HG02852 (cell line): ENCODE data around the gene STK26.
A peak's percentile ranks its signal among the peaks of the same experiment; 100 is the strongest.
"Not testable (repeated sequence)": the region's sequence is repeated elsewhere in the genome, so short reads cannot be mapped to it uniquely, and the experiment has no call there.

Experiments
- ATAC-seq: cut with Tn5 transposase; IDR thresholded peaks from one replicate; pipeline ENCODE4 v1.9.1; 2021; ENCODE audit warnings: mild to moderate bottlenecking, moderate library complexity; ENCODE audit not compliant: unreplicated experiment

STK26 gene

GRCh38 chrX:132034648-132035047 is 11.5 kb downstream of the STK26 start:
- peak; percentile 60 for ATAC-seq

- no peak for ATAC-seq
Measured at GRCh38 chrX:132037479-132037993, 14.4 kb downstream of the STK26 start.

- ATAC-seq, result no peak
Measured at GRCh38 chrX:132040066-132040465, 17.0 kb downstream of the STK26 start.

- no peak for ATAC-seq
Measured at GRCh38 chrX:132041015-132041414, 17.9 kb downstream of the STK26 start.

- no peak for ATAC-seq
Measured at GRCh38 chrX:132043977-132044376, 20.9 kb downstream of the STK26 start.

GRCh38 chrX:132044953-132045352 is 21.9 kb downstream of the STK26 start:
- ATAC-seq, result no peak

- ATAC-seq, result no peak
Measured at GRCh38 chrX:132045456-132045855, 22.4 kb downstream of the STK26 start.

- ATAC-seq, result no peak
Measured at GRCh38 chrX:132046533-132046932, 23.4 kb downstream of the STK26 start.

- not testable (repeated sequence) for ATAC-seq
Measured at GRCh38 chrX:132051778-132052177, 28.7 kb downstream of the STK26 start.

- no peak for ATAC-seq
Measured at GRCh38 chrX:132058050-132058449, 34.9 kb downstream of the STK26 start.

GRCh38 chrX:132058975-132059374 is 35.9 kb downstream of the STK26 start:
- no peak for ATAC-seq

- peak; percentile 41 for ATAC-seq
Measured at GRCh38 chrX:132059973-132060540, 37.0 kb downstream of the STK26 start.

- ATAC-seq, result no peak
Measured at GRCh38 chrX:132063334-132063733, 40.2 kb downstream of the STK26 start.

GRCh38 chrX:132063862-132064261 is 40.8 kb downstream of the STK26 start:
- no peak for ATAC-seq

GRCh38 chrX:132068405-132068804 is 45.3 kb downstream of the STK26 start:
- ATAC-seq, result no peak

- ATAC-seq, result no peak
Measured at GRCh38 chrX:132071254-132071653, 48.2 kb downstream of the STK26 start.

GRCh38 chrX:132077414-132077813 is 54.3 kb downstream of the STK26 start:
- no peak for ATAC-seq

GRCh38 chrX:132077912-132078311 is 54.8 kb downstream of the STK26 start:
- no peak for ATAC-seq

- no peak for ATAC-seq
Measured at GRCh38 chrX:132085786-132086185, 62.7 kb downstream of the STK26 start.

GRCh38 chrX:132086672-132087071 is 63.6 kb downstream of the STK26 start:
- no peak for ATAC-seq

- no peak for ATAC-seq
Measured at GRCh38 chrX:132088864-132089263, 65.8 kb downstream of the STK26 start.

- no peak for ATAC-seq
Measured at GRCh38 chrX:132090403-132091159, 67.5 kb downstream of the STK26 start.
